HPDE6-E6E7 (cell line): ENCODE measurements around the gene MLF2.
A peak's percentile ranks its signal among the peaks of the same experiment; 100 is the strongest.
"Not testable (repeated sequence)": the region's sequence is repeated elsewhere in the genome, so short reads cannot be mapped to it uniquely, and the experiment has no call there.

Source experiments
- DNase-seq: peaks from one replicate; pipeline ENCODE4 v3.0.0; 2011; ENCODE audit warnings: missing footprints; ENCODE audit errors: extremely low spot score

Gene MLF2

DNA sequence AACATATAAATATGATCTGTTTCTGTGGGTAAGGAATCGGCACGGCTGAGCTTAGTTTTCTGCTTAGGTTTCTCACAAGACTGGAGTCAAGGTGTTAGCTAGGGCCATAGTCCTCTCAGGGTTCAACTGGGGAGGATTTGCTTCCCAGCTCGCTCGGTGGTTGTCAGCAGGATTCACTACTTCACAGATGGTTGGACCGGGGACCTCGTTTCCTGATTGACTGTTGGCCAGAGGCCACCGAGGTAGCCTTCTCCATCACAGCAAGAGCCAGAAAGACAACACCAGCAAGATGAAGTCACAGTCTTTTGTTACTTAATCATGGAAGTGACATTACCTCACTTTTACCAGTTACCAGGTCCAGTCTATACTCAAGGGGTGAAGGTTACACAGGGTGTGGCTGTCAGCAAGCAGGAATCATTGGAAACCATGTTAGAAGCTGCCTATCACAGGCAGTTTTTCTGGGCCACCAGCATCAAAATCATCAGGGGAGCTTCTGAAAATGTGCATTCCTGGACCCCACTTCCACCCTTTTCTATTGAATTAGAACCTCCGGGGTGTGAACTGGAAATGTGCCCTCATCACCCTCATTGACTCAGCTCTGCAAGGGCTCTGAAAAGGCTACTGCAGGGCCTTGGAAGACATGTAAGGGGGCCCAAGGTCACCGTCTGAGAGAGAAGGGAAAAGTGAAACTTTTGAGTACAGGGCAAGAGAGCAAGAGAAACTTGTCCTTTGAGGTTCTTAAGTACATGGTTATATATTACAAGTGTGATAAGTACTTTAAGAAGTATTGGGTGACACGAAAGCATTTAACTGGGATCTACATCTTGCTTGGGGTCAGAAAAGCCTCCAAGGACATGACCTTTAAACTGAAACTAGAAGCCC lies 18.2 kb downstream of the MLF2 start:
- DNase-seq, result no peak

DNA sequence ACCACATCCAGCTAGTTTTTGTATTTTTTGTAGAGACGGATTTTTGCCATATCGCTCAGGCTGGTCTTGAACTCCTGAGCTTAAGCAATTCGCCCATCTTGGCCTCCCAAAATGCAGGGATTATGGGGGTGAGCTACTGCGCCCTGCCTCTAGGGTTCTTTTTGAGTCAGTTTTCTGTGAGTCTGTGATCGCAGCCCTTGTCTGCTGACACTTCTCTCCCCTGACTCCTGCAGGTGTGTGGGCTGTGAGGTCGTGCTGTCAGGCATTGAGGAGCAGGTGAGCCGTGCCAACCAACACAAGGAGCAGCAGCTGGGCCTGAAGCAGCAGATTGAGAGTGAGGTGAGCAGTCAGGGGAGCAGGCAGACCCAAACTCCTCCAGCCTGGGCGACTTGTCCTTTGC lies 22.8 kb downstream of the MLF2 start:
- DNase-seq, result no peak

DNA sequence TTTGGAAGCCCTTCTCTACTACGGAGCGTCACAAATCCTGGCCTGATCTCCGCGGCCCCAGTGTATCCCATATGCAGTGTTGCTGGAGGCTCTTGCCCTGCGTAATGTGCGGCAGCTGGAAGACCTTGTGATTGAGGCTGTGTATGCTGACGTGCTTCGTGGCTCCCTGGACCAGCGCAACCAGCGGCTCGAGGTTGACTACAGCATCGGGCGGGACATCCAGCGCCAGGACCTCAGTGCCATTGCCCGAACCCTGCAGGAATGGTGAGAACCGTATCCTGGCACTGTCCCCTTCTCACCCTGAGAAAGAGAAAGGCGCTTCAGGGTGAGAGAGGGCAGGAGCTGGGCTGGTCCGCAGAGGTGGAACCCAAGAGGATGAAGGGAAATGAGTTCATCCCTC lies 23.8 kb downstream of the MLF2 start:
- DNase-seq, result no peak

DNA sequence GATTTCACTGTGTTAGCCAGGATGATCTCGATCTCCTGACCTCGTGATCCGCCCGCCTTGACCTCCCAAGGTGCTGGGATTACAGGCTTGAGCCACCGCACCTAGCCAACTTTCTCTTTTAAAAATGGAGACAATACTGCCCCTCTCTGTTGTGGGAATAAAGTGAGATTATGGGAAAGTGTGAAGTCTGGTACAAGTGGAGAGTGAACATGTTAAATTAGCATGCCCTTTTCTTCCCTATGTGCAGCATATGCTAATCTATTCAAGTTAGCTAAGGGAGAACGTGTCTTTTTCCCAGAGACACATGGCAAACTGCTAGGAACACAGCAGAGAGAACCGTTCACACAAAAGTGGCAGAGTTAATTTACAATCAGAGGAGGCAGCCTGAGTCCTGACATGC lies 27.6 kb downstream of the MLF2 start:
- no peak for DNase-seq

DNA sequence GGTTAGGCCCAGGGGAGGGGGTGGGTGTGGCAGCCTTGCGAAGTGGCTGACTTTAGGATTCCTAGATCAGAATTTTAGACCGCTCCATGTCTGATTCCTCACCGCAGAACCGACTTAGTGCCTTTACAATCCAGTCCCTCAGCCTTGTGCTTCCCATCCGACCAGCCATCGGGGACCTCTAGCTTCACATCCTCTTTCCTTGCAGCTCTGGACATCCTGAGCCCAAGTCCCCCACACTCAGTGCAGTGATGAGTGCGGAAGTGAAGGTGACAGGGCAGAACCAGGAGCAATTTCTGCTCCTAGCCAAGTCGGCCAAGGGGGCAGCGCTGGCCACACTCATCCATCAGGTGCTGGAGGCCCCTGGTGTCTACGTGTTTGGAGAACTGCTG lies 28.5 kb downstream of the MLF2 start:
- DNase-seq, result no peak

DNA sequence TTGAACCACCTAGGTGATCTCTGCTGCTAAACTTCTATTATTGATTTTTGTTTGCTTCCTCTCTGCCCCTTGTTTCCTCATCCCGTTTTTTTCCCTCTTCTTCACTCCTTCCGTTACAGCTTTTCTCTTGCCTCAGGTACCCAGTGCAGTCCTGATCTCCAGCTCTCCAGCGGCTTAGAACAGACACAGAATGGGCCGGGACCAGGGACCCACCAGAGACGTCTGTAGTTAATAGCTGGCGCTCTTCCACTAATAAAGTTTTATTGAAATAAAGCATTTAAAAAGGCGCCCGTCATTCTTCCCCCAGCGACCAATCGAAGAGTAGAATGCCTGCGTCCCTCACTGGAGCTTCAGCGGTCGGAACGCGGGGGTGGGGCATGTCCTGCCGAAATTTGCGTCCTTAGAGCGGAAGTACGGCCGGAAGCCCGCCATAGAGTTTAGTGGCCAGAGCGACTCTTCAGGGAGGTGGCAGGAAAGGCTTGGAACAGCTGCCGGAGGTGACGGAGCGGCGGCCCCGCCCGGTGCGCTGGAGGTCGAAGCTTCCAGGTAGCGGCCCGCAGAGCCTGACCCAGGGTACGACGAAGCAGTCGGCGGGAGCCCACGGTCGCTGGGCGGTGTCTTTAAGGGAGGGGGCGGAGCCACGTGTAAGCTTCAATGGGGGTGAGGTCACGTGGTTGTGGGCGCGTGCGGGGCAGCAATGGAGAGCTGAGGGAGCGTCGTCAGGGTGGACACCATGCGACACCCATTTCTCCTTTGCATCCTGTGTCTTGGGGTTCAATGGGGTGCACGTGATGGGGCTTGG lies 29.1 kb downstream of the MLF2 start, which contains the start of gene COPS7A:
TSS of gene COPS7A (plus strand) at position 440 of the 802 bp plus-strand sequence. CDS start 611 bp downstream, outside the sequence.
- DNase-seq, result peak; percentile 99

DNA sequence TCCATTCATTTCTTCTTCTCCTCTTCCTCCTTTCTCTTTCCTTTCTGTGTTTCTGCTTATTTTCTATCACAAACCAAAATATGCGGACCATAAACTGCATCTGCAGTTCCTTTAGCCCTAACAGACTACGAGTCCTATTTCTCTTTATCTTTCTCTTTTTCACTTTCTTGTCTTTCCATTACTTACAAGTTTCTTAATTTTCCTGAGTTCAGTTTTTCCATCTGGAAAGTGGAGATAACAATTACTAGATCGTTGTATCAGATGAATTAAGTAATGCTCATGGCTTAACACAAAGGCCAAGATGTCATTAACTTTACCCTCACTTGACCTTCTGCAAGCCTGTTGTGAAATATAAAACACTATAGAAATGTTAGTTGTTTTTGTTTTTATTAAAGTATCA lies 30.1 kb downstream of the MLF2 start:
- no peak for DNase-seq

DNA sequence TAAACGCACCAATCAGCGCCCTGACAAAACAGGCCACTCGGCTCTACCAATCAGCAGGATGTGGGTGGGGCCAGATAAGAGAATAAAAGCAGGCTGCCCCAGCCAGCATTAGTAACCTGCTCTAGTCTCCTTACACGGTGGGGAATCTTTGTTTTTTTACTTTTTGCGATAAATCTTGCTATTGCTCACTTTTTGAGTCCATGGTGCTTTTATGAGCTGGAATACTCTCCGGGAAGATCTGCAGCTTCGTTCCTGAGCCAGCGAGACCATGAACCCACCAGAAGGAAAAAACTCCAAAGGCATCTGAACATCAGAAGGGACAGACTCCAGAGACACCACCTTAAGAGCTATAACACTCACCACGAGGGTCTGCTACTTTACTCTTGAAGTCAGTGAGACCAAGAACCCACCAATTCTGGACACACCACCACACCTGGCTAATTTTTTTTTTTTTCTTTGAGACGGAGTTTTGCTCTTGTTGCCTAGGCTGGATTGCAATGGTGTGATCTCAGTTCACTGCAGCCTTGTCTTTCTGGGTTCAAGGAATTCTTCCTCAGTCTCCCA lies 36.0 kb downstream of the MLF2 start:
- DNase-seq, result no peak

DNA sequence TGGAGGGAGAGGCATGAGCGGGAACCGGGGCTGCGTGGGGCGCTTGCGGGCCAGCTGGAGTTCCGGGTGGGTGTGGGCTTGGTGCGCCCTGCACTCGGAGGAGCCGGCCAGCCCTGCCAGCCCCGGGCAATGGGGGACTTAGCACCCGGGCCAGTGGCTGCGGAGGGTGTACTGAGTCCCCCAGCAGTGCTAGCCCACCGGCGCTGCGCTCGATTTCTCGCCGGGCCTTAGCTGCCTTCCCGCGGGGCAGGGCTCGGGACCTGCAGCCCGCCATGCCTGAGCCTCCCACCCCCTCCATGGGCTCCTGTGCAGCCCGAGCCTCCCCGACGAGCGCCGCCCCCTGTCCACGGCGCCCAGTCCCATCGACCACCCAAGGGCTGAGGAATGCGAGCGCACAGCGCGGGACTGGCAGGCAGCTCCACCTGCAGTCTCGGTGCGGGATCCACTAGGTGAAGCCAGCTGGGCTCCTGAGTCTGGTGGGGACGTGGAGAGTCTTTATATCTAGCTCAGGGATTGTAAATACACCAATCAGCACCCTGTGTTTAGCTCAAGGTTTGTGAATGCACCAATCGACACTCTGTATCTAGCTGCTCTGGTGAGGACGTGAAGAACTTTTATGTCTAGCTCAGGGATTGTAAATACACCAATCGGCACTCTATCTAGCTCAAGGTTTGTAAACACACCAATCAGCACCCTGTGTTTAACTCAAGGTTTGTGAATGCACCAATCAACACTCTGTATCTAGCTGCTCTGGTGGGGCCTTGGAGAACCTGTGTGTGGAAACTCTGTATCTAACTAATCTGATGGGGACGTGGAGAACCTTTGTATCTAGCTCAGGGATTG lies 36.7 kb downstream of the MLF2 start:
- not testable (repeated sequence) for DNase-seq

DNA sequence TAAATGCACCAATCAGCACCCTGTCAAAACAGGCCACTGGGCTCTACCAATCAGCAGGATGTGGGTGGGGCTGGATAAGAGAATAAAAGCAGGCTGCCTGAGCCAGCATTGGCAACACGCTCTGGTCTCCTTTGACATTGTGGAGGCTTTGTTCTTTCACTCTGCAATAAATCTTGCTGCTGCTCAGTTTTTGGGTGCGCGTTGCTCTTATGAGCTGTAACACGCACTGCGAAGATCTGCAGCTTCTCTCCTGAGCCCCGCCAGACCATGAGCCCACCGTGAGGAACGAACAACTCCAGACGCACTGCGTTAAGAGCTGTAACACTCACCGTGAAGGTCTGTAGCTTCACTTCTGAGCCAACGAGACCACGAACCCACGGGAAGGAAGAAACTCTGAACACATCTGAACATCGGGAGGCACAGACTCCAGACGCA lies 44.0 kb downstream of the MLF2 start:
- no peak for DNase-seq

DNA sequence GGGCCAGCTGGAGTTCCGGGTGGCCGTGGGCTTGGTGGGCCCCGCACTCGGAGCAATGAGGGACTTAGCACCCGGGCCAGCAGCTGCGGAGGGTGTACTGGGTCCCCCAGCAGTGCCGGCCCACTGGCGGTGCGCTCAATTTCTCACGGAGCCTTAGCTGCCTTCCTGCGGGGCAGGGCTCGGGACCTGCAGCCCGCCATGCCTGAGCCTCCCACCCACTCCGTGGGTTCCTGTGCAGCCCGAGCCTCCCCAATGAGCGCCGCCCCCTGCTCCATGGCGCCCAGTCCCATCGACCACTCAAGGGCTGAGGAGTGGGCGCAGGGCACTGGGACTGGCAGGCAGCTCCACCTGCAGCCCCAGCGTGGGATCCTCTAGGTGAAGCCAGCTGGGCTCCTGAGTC lies 44.6 kb downstream of the MLF2 start:
- not testable (repeated sequence) for DNase-seq

DNA sequence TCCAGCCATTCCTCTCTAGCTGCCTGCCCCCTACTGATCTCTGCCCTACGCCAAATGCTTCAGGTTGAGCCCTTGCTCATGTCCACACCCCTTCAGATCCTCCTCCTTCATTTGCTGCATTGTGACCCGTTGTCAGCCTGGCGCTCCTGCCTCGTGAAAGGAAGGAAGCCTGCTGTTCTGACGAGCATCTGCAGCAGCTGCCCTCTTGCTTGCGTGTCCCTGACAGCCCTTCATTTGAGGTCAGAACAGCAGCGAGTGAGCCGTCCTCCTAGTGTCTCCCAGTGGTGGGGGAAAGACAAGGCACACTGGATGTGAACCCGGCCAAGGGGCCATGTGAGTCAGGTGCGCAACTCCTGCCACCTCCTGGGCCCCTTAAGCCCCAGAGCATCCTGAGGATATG lies 49.3 kb downstream of the MLF2 start:
- no peak for DNase-seq

DNA sequence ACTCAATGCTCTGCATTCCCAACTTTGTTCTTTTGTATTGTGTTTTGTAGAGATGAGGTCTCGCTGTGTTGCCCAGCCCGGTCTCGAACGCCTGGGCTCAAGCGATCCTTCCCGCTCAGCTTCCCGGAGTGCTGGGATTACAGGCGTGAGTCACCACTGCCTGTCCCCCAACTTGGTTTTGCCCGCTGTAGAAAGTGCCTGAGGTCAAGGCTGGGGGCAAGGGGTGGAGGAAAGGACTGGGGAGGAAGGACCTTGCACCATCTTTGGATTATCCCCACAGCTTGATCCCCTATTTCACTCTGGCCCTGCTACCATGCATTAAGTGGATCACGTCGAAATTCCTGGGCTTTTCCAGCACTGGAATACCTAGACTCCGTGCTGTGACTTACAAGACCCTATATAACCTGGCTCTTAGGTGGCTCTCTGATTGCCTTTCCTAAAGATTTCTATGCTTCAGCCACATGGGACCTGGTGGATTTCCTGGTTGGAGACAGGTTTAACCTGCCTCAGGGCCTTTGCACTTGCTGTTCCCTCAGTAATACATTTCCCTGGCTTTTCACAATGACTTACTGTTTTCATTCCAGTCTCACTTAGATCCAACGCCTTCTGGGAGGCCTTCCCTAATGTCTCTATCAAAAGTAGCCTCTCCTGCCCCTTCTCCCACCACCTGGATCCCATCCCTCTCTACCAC lies 51.7 kb downstream of the MLF2 start:
- DNase-seq, result no peak

DNA sequence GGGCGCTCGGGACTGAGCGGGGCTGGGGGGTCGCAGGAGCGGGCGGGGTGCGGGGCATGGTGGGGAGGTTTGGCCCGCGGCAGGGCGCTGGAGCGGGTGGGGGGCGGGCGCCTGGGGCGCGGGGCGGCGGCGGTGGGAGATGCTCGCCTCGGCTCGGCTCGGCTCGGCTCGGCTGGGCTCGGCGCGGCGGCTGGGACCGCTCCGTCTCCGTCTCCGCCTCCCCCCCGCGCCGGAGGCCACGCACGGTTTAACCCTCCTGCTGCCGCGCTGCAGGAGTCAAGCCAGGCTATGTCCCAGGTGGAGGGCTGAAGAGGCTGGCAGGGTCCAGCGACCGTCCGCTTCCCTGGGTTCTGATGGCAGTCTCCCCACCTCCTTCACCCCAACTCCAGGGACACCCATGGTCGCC lies 52.3 kb downstream of the MLF2 start, which contains the start of gene PIANP:
TSS of gene PIANP (minus strand) at position 170 of the 406 bp plus-strand sequence. CDS start 2,754 bp downstream, outside the sequence.
- no peak for DNase-seq

DNA sequence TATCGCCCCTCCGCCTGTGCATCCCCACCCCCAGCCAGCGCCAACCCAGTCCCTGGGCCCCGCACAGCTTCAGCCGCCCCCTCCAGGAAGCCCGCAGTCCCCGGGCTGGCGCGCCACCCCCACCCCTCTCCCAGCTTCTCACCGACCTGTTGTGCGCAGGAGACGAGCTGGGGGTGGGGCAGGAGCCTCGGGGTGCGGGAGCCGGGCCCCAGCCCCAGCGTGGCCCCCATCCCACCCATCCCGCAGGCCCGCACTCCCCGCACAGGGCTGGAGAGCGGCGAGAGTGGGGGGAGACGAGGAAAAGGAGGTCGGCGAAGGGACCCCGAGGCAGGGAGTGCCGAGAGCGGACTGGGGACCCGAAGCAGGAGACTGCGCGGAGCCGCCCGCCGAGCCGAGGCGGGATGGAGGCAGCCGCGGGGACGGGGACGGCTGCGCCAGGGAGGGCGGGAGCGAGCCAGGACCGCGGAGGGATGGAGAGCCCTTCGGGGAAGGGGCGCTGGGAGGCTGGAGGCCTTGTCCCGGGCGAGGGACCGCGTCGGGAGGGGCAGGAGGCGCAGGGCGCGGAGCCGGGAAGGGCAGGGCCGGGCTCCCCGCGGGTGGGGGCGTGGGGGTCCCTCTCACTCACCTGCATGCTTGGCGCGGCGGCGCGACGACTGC lies 52.8 kb downstream of the MLF2 start:
- no peak for DNase-seq

DNA sequence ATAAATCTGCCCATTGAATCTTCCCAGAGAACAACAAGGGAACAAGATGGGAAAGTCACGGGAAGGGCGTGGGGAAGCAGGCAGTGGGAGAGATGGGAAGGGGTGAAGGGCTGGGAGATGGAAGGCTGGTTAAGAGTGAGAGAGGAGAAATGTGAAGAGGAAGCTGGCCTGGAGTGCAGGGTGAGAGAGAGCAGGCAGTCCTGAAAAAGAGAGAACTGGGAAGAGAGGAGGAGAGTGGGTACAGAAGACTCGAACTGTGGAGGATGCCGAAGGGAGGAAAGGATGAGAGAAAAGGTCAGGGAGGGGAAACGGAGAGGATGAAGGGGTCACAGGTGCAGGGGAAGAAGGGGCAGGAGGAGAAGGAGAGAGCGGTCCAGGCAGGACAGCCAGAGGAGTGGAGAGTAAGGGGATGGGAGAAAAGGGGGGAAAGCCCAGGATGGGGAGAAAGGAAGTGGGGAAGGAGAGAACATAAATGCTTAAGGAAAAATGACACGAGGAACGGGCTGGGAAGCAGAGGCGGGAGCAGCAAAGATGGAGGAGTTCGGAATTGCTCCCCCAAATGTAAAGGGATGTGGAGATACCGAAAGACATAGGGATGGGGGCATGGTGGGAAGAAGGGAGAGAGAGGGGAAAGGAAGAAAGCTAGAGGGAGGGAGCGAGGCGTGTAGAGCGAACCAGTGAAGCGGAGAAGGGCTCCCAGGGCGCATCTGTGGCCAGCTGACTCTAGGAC lies 53.5 kb downstream of the MLF2 start:
- no peak for DNase-seq

DNA sequence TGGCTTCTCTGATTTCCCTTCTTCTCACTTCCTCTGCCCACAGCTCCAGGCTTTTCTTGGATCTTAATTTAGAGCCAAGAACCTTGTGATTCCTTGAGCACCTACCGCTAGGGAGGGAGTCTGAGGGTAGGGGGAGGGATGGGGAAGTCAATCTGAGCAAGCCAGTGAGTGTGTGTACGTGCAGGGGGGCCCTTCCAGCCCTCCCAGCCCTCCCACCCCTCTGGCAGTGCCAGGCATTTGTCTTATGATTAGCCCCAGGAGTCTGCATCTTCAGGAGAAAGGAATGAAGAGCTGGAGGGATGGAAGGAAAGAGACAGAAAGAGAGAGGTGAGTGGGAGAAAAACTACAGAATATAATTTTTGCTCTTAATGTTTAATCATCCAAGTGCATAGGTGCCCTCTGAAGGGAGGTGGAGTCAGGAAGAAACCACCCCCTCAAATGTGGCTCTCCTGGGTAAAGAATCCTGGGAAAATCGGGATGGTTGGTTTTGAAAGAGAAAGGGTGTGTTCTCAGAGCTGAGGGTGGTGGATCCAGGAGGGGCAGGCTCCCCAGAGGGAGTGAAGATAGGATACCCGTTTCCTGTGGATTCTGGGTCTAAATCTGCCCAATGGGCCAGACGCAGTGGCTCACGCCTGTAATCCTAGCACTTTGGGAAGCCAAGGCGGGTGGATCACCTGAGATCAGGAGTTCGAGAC lies 54.4 kb downstream of the MLF2 start:
- no peak for DNase-seq
